ENCODE results near the gene LEUTX.

Gene LEUTX

DNA sequence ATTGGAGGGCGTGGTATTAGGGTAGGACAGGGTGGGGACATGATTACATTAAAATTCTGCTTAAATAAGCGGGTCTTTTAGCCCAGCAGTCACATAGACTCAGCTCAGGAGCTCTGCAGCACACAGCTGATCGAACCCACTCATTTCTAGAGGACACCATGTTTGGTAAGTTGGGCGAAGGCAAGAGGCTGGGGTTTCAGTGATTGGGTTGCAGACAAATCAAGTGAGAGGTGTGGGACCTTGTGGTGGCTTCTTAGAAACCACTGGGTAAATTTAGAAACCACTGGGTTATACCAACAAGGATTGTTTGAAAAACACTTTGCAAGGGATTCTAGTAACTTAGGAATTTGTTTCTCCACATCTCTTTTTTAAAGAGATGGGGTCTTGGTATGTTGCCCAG lies at the start of gene LEUTX:
Gene LEUTX, plus strand, starts transcription at position 92 of the 400 bp plus-strand sequence. Its CDS starts 67 bp downstream, at position 159.
- ChIA-PET CTCF (interaction anchor here (0.6 to 0.7 kb wide), 2 partner anchors 10 to 449 kb away, joined by 3 to 4 read pairs; no protein-coding TSS in a partner anchor), POLR2A (ENCODE audit: low non-redundant PET) (no interaction called here)
- no peak within 1 kb of the TSS for H3K27ac ChIP-seq
- TF ChIP-seq CTCF (conservative IDR thresholded peaks at IDR 0.05; ENCODE audit: low read depth) = no peak
- no peak for DNase-seq (ENCODE audit: low spot score)

DNA sequence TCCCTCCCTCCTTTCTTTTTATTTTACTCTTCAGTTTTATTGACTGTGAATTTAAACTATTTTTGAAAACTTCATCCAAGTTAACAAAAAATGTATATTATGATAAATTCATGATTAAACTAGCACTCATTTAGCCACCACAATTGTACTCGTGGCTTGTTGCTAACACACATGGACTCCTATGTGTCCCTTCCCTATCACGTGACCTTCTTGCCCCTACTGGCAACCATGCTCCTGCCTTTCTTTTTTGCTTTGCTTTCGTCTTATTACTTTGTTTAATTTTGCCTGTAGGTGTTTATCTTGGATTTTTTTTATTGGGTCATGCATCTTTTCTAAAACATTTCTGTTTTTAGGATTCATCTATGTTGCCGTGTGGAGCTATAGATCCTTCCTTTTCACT lies 49.1 kb upstream of the LEUTX start:
- ChIA-PET POLR2A (ENCODE audit: low non-redundant PET) (no interaction called here), CTCF (interaction anchor here (0.6 kb wide), 1 partner anchor 129 kb away, joined by 4 read pairs; no protein-coding TSS in a partner anchor)

GRCh38 chr19:39731685-39732084 lies 47.0 kb upstream of the LEUTX start:
- H3K27ac ChIP-seq = no peak overlapping the region
- no peak for DNase-seq (ENCODE audit: low spot score)
- TF ChIP-seq CTCF (conservative IDR thresholded peaks at IDR 0.05; ENCODE audit: low read depth) = no peak
- POLR2A ChIA-PET (ENCODE audit: low non-redundant PET) = no interaction called here
- CTCF ChIA-PET = no interaction called here

More for the DNA sequence above, 49.1 kb upstream of the LEUTX start:
- no peak overlapping the region for H3K27ac ChIP-seq
- TF ChIP-seq CTCF (conservative IDR thresholded peaks at IDR 0.05; ENCODE audit: low read depth) = no peak
- DNase-seq (ENCODE audit: low spot score) = no peak

GRCh38 chr19:39733841-39734240 lies 44.8 kb upstream of the LEUTX start:
- CTCF ChIA-PET = interaction anchor here (0.5 kb wide), 1 partner anchor 183 kb away, joined by 4 read pairs; no protein-coding TSS in a partner anchor
- no peak for DNase-seq (ENCODE audit: low spot score)
- no peak for TF ChIP-seq CTCF (conservative IDR thresholded peaks at IDR 0.05; ENCODE audit: low read depth)
- H3K27ac ChIP-seq = no peak overlapping the region
- POLR2A ChIA-PET (ENCODE audit: low non-redundant PET) = no interaction called here

DNA sequence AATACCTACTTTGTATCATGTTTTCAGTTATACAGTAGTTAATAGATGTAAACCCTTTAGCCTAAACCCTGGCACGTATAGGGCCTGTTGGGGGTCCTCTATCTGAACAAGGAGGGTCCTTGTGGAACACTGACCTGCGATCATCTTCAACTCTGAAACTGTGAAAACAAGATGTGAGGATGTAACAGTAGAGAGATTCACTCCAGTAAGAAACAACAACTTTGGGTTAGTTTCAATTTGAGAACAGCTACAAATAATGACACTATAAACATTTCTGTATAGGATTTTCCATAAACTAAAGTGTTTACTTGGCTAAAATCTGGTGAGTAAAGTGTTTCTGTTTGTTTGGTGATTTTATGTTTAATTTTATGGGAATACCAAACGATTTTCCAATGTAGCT lies 43.0 kb upstream of the LEUTX start:
- CTCF ChIA-PET = no interaction called here
- POLR2A ChIA-PET (ENCODE audit: low non-redundant PET) = no interaction called here
- no peak for DNase-seq (ENCODE audit: low spot score)
- no peak overlapping the region for H3K27ac ChIP-seq
- TF ChIP-seq CTCF (conservative IDR thresholded peaks at IDR 0.05; ENCODE audit: low read depth) = no peak

GRCh38 chr19:39736088-39736487 lies 42.6 kb upstream of the LEUTX start:
- POLR2A ChIA-PET (ENCODE audit: low non-redundant PET) = no interaction called here
- CTCF ChIA-PET = no interaction called here

More at GRCh38 chr19:39736088-39736487, 42.6 kb upstream of the LEUTX start:
- no peak for TF ChIP-seq CTCF (conservative IDR thresholded peaks at IDR 0.05; ENCODE audit: low read depth)
- DNase-seq (ENCODE audit: low spot score) = no peak
- H3K27ac ChIP-seq = no peak overlapping the region

Measured in RWPE1 (cell line).